ENCODE data around the gene MICAL2. TPM values are rescaled to one million over a fixed set of nuclear protein-coding genes. Genes with fewer than 3 reads are reported as not detected.

The MICAL2 gene
- total RNA-seq, 1 experiment from 2014 or later, result 191 TPM

- no TSS peak for BruUV-seq (replicated peaks)
- peak overlapping the region; percentile 5 for H3K27ac Mint-ChIP-seq (ENCODE audit: unreplicated experiment)
- no peak for TF ChIP-seq CTCF (IDR thresholded peaks at IDR 0.05; ENCODE audit: unreplicated experiment)
- peaks cover 27% of the 10 kb centered on the region for H3K4me1 Mint-ChIP-seq (ENCODE audit: low read depth, unreplicated experiment)
- H3K4me3 Mint-ChIP-seq (ENCODE audit: low read depth, unreplicated experiment), result no peak overlapping the region
- intact Hi-C loops (cut with micrococcal nuclease; ENCODE audit: unreplicated experiment), result loop anchor here (10.0 kb wide), 1 partner anchor 103 kb away; the partner anchor contains the start of gene MICAL2
- CTCF ChIA-PET, result no interaction called here
- no peaks in the 10 kb centered on the region for H3K27me3 Mint-ChIP-seq (ENCODE audit: unreplicated experiment)
- DNase-seq, result no peak
- peaks cover 67% of the 10 kb centered on the region for H3K36me3 Mint-ChIP-seq (ENCODE audit: insufficient read depth, unreplicated experiment)
- H3K9me3 Mint-ChIP-seq (ENCODE audit: low read depth, unreplicated experiment), result no peaks in the 10 kb centered on the region
These were observed 107.5 kb downstream of the MICAL2 start for GRCh38 chr11:12217879-12218278.

- Mint-ChIP-seq H3K4me3 (ENCODE audit: low read depth, unreplicated experiment) (peak overlapping the region; percentile 30), H3K36me3 (ENCODE audit: insufficient read depth, unreplicated experiment) (peaks cover 64% of the 10 kb centered on the region), H3K4me1 (ENCODE audit: low read depth, unreplicated experiment) (peaks cover 36% of the 10 kb centered on the region), H3K27ac (ENCODE audit: unreplicated experiment) (peak overlapping the region; percentile 73), H3K27me3 (ENCODE audit: unreplicated experiment) (no peaks in the 10 kb centered on the region), H3K9me3 (ENCODE audit: low read depth, unreplicated experiment) (no peaks in the 10 kb centered on the region)
- CTCF ChIA-PET, result no interaction called here
- DNase-seq, result no peak
- no peak for TF ChIP-seq CTCF (IDR thresholded peaks at IDR 0.05; ENCODE audit: unreplicated experiment)
- TSS peak; percentile 6 for BruUV-seq (replicated peaks)
- intact Hi-C loops (cut with micrococcal nuclease; ENCODE audit: unreplicated experiment), result loop anchor here (10.0 kb wide), 1 partner anchor 104 kb away; the partner anchor contains the start of gene MICAL2
These were observed 108.5 kb downstream of the MICAL2 start for GRCh38 chr11:12218909-12219308.

- Mint-ChIP-seq H3K4me1 (ENCODE audit: low read depth, unreplicated experiment) (peaks cover 43% of the 10 kb centered on the region), H3K4me3 (ENCODE audit: low read depth, unreplicated experiment) (peak overlapping the region; percentile 30), H3K27ac (ENCODE audit: unreplicated experiment) (no peak overlapping the region), H3K36me3 (ENCODE audit: insufficient read depth, unreplicated experiment) (peaks cover 68% of the 10 kb centered on the region), H3K9me3 (ENCODE audit: low read depth, unreplicated experiment) (no peaks in the 10 kb centered on the region), H3K27me3 (ENCODE audit: unreplicated experiment) (no peaks in the 10 kb centered on the region)
- BruUV-seq (replicated peaks), result no TSS peak
- DNase-seq, result no peak
- intact Hi-C loops (cut with micrococcal nuclease; ENCODE audit: unreplicated experiment), result loop anchor here (10.0 kb wide), 1 partner anchor 105 kb away; the partner anchor contains the start of gene MICAL2
- no peak for TF ChIP-seq CTCF (IDR thresholded peaks at IDR 0.05; ENCODE audit: unreplicated experiment)
- CTCF ChIA-PET, result interaction anchor here (0.6 kb wide), 2 partner anchors 35 to 92 kb away, joined by 3 to 4 read pairs; no protein-coding TSS in a partner anchor
These were observed 109.4 kb downstream of the MICAL2 start for GRCh38 chr11:12219757-12220156.

GRCh38 chr11:12220305-12220704 lies 109.9 kb downstream of the MICAL2 start:
- H3K27ac Mint-ChIP-seq (ENCODE audit: unreplicated experiment), result no peak overlapping the region
- H3K9me3 Mint-ChIP-seq (ENCODE audit: low read depth, unreplicated experiment), result no peaks in the 10 kb centered on the region
- H3K27me3 Mint-ChIP-seq (ENCODE audit: unreplicated experiment), result no peaks in the 10 kb centered on the region
- peaks cover 62% of the 10 kb centered on the region for H3K36me3 Mint-ChIP-seq (ENCODE audit: insufficient read depth, unreplicated experiment)
- intact Hi-C loops (cut with micrococcal nuclease; ENCODE audit: unreplicated experiment), result no loop called here
- TF ChIP-seq CTCF (IDR thresholded peaks at IDR 0.05; ENCODE audit: unreplicated experiment), result no peak
- no peak for DNase-seq
- no peak overlapping the region for H3K4me3 Mint-ChIP-seq (ENCODE audit: low read depth, unreplicated experiment)
- no TSS peak for BruUV-seq (replicated peaks)
- peaks cover 43% of the 10 kb centered on the region for H3K4me1 Mint-ChIP-seq (ENCODE audit: low read depth, unreplicated experiment)
- CTCF ChIA-PET, result no interaction called here
